Stimulated activated naive CD4-positive, alpha-beta T cell (primary cell): Measurements from ENCODE around the gene TOP1.

Experiments used
- DNase-seq, 6 experiments: peaks; one replicate each; lab custom pipeline; 2025; lab: John Stamatoyannopoulos, UW

Gene TOP1

GRCh38 chr20:41058674-41059635, 30.3 kb downstream of the TOP1 start:
- no peak for DNase-seq

DNA sequence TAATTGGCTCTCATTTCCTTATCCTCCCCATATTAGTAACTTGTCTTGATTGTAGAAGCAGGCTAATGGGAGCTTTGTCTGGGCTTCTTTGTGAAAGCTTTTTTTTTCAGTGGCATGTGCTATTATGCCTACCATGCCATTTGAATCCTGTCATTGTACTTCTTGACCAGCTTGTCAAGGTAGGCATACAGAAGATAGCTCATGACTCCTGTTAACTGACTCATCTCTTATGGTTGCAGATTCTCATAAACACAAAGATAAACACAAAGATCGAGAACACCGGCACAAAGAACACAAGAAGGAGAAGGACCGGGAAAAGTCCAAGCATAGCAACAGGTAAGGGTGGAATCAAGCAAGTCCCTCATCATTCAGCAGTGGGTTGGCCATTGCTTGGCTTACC, 32.5 kb downstream of the TOP1 start:
- DNase-seq, result no peak

- no peak for DNase-seq
Observed at GRCh38 chr20:41063442-41063841, 34.8 kb downstream of the TOP1 start.

- no peak for DNase-seq
Observed at GRCh38 chr20:41064377-41064776, 35.8 kb downstream of the TOP1 start.

DNA sequence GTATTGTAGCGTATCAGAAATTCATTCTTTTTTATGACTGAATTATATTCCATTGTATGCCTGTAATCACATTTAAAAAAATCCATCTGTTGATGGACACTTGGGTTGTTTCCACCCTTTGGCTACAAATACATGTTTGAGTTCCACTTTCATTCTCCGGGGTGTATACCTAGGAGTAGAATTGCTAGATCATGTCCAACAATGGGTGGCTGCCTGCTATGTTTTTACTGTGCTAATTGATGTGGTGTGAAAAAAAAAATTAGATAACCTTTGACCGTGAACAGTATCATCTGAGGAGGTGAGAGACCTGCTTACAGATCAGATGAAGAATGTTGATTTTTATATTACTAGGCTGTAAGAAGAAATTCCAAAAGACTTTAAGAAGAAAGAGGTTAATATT, 37.1 kb downstream of the TOP1 start:
- DNase-seq, result no peak

GRCh38 chr20:41068806-41069205, 40.2 kb downstream of the TOP1 start:
- DNase-seq, result no peak

DNA sequence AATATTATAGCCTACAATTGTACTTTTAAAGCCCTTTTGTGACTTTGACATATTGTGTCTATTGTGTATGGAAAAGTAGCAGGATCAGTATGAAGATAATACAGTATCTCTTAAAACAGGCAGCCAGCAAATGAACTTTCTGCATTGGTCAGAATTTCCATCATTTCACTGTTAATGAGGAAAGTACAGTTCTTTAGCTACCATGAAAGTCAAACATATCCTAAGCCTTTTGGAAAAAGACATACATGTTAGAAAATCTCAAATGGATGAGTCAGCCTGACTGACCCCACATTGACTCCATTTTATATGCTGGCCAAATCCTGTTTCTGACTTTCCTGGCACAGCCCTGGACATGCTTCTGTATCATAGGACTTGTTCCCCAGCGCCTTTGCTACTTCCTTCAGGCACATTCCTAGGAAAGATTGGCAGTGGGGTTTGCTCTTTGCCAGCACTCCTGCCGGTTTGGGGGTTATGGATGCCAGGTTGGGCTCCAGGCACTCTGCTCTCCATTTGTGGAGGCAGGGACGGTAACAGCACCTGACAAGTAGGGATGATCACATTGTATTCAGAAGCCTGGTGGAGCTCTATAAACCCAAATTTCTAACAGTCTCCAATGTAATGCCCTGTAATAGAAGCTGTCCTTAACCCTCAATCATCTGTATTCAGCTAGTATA, 43.7 kb downstream of the TOP1 start:
- DNase-seq, result no peak

DNA sequence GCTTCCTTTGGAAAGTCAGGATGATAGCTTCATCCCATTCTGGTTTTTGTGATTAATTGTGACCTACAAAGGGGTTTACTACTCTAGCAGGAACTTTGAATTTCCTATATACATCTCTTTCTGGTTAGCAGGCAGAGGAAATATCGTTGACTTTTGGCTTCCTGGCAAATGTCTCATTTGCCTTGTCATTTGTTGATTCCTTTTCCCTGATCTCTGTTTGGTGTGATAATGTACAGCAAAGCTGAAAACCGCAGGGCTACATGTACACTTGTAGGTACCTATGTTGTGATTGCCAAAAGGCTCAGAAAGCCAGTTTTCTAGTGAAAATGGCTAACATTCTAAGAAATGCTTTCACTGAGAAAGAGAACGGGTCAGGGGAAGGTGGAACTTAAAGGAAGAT, 44.3 kb downstream of the TOP1 start:
- no peak for DNase-seq

DNA sequence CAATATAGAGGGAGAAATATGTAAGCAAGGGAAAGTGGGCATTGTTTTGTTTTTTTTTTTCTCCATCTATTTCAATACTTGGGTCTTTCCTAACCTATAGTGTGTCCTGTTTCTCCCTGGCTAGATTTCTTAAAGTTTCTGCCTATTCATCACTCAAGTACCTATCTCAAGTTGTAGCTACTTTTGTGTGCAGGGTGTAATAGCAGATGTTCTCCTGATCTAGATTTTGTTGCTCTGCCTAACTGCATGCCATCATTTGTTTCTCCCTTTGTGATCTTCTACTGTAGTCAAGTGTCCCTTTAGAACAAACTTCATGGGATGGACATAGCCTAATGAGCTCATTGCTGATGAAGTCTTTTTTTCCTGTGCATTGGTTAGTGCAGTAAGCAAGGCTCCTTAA, 45.8 kb downstream of the TOP1 start:
- no peak for DNase-seq

DNA sequence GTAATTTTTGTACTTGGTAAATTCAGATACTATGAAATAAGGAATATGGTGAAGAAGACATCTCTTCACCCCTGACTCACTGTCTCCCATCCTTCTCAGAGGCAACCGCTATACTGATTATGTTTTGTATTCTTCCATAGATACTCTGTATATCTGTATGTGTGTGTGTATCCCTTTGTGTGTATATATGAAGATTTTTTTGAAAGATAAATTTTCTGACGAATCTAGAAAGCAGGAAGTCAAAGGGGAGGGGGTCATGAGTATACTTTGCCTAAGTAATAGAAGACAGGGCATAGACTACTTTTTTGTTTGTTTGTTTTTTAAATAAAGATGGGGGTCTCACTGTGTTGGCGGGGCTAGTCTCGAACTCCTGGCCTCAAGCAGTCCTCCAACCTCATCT, 48.2 kb downstream of the TOP1 start:
- peak in 1 of 6 experiments; percentile 5 for DNase-seq

GRCh38 chr20:41078329-41078728, 49.7 kb downstream of the TOP1 start:
- no peak for DNase-seq

- no peak for DNase-seq
Observed at GRCh38 chr20:41079066-41079465, 50.4 kb downstream of the TOP1 start.

GRCh38 chr20:41080866-41081265, 52.2 kb downstream of the TOP1 start:
- no peak for DNase-seq

DNA sequence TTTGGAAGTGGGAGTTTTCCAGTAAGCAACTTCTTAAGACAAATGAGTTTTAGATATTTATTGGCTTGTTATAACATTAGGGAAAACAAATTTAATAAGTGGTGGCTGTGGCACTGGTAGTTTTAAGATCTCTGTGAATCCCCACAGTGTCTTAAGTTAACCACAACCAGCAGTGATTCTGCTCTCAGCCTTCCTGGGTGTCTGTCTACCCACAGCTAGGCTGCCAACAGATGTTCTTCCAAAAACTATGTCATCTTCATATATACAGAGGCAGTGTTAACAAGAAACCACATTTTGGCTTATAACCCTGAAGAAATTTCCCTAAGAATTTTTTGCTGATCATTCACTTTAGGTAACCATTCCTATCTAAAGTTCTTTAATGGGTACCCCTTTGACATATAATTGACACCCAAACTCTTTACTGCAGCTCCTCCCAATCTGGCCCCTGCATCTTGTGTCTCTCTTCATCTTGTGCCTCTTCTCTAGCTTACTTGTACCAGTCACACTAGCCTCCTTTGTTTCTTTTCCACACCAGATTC, 52.7 kb downstream of the TOP1 start:
- DNase-seq, result no peak

DNA sequence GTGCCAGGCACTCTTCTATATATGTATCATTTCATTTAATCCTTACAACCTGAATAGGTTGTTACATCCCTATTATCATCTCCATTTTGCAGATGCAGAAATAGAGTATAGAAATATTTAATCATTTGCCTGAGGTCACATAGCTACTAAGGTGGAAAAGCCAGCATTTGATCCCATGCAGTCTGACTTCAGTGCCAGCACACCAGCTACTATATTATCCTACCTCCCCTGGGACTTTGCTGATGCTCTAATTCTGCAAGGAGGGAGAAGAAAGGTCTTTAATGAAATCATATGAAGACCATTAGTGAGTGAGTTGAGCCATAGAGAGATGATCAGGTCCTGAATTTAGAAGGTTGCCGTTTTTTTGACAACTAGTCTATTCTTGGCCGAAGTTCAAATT, 53.7 kb downstream of the TOP1 start:
- DNase-seq, result no peak

DNA sequence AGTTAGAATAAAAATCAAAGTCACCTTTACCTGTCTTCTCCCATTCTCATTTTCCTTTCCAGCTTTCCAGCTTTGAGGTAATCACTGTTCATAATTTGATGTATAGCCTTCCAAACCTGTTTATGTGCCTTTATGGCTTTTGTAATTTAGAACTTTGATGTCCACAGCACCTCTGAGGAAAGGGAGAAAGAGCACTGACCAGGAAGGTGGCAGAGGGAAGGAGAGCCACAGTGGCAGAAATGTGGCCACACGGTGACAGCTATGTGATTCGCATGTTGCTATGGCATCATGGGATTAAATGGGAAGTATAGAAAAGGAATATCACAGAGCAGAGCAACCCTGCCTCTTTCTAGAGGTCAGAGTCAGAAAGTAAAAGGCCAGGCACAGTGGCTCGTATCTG, 57.0 kb downstream of the TOP1 start:
- no peak for DNase-seq

DNA sequence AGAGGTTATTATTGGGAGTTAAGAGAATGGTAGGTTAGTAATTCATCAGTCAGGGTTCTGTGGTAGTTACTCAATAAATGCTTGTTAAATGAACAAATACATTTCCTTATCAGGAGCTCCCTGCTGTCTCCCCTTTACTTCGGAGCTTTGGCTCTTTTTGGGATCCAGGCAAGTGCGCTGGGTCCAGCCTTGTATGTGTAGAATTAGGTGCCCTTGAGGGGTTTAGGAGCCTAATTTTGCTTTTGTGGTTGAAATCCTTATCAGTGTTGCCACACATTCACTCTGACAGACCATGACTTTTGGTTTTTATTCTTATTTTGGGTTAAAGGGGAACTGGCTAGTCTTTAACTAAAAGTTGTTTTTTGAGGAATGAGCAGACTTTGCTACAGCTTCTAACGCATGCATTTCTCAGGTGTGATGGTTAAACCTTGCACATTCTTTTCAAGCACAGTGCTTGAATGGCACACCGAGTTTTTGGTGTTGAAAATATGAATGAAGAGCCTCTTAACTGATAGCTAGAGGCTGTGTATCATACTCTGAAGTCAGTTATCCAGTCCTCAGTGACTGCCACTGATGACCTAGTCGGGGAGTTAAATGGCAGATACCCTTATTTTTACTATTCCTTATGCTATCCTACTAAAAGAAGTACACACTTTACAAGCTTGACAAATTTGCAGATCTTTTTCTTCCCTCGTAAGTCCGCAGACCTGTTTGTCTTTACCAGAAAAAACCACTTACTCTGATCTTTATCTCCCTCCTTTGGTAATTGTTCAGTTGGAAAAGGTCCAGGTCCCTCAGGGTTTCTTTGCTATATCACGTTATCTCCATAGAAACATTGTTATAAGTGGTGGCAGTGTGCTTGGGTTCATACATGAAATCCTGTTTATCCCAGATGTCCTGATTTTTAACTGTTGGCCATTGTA, 58.0 kb downstream of the TOP1 start:
- peak in 1 of 6 experiments; percentile 7 for DNase-seq

DNA sequence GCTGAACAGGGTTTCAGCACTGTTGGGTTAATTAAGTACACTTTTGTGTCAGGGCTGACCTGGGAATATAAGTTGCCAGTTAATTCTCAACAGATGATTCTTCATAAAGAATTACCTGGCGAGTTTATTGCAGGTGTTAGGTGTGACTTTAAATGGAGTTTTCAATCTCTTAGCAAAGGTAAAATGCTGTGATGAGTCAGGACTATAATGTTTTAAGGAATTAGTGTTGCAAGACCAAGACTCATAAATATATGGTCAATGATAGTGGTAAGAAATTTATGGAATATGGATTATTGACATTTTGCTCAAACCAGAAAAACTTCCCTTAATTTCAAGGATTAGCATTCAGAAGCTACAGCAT, 58.7 kb downstream of the TOP1 start:
- no peak for DNase-seq

- DNase-seq, result no peak
Observed at GRCh38 chr20:41087777-41088176, 59.2 kb downstream of the TOP1 start.

DNA sequence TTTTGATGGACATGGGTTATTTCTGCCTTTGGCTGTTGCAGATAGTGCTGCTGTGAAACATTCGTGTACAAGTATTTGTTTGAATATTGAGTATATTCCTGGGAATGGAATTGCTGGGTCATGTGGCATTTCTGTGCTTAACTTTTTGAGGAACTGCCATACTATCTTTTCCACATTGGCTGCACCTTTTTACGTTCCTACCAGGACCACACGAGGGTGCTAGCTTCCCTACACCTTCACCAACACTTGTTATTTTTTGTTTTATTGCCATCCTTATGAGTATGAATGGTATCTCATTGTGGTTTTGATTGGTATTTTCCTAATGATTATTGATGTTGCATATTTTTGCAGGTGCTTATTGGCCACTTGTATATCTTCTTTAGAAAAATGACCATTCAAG, 60.9 kb downstream of the TOP1 start:
- DNase-seq, result no peak

DNA sequence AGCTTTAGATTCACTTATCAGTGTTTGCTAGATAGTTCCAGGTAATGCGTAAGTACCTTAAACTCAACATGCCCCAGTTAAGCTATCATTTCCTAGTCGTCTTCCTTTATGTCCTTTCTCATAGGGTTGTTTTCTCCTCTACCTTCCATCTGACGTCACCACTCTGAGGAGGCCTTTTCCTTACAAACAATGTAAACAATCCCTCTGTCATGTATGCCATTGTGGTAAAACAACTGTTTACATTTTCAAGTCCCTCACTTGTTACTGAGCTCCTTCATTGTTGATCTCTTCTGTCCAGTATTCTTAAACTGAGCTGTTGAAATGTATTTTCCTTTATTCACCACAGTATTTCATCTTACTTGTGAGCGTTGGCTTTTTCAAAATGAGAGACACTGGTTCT, 63.3 kb downstream of the TOP1 start:
- DNase-seq, result no peak
